ENCODE data around the gene SLC32A1.

SLC32A1 gene

DNA sequence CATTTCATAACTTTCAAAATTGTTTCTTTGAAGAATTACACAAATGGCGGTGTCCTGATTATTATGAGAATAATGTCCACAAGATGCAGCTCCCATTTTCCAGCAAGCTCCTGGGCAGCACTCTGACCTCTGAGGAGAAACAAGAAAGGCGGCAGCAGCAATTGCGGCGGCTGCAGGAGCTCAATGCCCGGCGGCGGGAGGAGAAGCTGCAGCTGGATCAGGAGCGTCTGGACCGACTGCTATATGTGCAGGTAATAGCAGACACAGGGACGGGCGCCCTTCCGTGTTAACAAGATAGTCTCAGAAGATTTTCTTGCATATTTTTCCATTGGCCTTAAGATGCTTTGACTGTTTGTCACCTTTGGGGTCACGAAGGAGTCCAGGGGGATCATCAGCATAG lies 30.6 kb downstream of the SLC32A1 start:
- DNase-seq (ENCODE audit: low read depth in 2 of 2): no peak

DNA sequence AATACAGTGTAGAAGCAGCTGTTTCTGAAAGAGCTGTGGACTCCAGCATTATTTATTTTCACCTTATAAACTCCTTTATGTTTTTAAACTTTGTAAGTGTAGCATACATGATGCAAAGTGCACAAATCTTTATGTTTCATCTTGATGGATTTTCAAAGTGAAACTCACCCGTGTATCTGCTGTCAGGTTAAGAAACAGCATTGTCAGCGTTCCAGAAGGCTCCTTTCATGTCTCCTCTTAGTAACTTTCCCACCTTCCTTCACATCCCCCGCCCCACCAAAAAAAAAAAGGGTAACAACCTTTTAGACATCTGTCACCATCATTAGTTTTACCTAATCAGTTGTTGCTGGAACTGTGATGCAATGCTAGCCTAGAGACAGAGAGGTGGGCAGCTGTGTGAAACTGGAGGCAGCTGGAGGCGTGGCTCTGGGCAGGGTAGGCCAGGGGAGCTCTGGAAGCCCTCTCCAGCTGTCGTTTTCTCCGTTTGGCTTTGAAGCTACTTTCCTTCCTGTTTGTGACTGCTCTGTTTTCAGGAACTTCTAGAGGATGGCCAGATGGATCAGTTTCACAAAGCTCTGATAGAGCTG lies 31.1 kb downstream of the SLC32A1 start:
- no peak for DNase-seq (ENCODE audit: low read depth in 2 of 2)

- no peak for DNase-seq (ENCODE audit: low read depth in 2 of 2)
Observed at GRCh38 chr20:38757145-38757775, 33.0 kb downstream of the SLC32A1 start.

GRCh38 chr20:38759106-38759505 lies 34.8 kb downstream of the SLC32A1 start:
- DNase-seq (ENCODE audit: low read depth in 2 of 2): no peak

GRCh38 chr20:38760978-38761377 lies 36.7 kb downstream of the SLC32A1 start:
- DNase-seq (ENCODE audit: low read depth in 2 of 2): no peak

- DNase-seq (ENCODE audit: low read depth in 2 of 2): no peak
Observed at GRCh38 chr20:38762174-38762573, 37.9 kb downstream of the SLC32A1 start.

GRCh38 chr20:38763616-38764015 lies 39.3 kb downstream of the SLC32A1 start:
- DNase-seq (ENCODE audit: low read depth in 2 of 2): no peak

DNA sequence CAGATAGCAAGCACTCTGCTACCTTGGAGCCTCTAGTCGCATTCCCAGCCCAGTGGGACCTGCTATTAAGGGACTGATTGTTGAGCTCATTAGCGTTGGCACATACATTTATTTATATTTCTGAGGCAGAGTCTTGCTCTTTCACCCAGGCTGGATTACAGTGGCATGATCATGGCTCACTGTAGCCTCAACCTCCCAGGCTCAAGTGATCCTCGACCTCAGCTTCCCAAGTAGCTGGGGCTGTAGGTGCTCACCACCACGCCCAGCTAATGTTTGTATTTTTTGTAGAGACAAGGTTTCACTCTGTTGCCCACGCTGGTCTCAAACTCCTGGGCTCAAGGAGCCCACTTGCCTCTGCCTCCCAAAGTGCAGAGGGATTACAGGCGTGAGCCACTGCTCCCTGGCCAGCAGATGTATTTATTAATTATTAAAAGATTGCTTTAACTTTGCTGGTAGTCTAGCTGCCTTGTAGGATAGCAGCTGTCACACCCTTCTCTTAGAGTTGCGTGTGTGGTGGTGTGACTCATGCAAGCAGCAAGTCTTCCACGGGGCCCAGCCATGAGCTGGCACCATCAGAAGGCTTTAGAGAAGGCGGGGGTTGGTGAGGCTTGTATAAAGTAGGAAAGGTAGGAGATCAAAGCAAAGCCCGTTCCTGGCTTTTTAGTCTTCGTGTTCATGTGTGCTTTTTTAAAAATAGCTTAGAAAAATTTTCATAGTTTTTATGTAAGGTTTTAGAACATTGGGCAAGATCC lies 40.5 kb downstream of the SLC32A1 start:
- DNase-seq (ENCODE audit: low read depth in 2 of 2): no peak

DNA sequence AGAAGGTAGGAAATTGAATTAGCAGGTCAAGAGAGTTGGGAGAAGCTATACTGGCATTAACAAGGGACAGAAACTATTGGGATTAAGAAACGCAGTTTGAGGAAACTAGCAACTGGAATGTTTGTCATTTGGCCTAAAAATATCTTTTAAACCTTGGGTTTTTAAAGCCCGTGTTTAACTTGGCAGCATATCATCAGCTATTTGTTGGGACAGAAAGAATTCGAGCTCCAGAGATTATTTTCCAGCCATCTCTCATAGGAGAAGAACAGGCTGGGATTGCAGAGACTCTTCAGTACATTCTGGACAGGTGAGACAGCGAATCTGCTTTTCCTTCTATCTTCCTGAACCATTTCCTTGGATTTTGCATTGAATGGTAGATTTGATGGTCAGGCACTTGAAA lies 41.8 kb downstream of the SLC32A1 start:
- DNase-seq (ENCODE audit: low read depth in 2 of 2): no peak

DNA sequence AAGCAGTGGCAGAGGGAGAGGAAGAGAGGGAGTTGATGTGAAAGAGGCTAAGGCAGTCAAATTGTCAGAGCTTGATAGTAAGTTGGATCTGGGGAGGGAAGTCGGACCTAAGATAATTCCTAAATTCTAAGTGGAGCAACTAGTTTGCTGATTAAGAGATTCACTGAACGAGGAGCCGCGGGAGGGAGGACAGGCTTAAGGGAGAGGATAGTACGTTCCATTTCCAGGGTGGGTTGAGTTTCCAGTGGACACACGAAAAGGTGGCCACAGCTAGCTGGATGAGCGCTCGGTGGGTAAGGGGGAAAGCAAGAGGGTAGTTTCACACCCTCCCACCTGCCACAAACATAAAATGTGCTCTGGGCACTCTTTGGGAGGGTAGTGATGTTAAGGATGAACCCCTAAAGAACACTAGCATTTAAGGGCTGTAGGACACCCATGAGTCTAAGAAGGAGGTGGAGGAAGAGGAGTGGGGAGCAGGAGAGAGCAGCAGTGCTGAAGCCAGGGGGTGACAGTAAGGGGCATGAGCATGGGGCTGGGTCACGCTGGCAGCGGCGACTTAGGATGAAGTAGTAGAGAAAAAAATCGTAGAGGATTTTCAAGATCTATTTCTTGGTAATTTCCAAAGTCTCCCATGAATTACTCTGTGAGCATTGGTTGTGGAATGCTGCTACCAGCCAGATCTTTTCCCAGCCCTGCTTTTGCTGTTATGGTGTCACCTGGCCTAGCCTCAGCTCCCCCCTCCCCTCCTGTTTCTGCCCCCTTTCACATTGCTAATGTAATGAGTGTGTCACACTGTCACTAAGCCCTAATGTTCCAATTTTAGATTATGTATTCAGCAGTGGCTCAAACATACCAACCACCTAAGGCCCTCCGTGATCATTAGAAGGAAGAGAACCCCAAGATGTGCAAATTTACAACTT lies 45.4 kb downstream of the SLC32A1 start:
- DNase-seq (ENCODE audit: low read depth in 2 of 2): no peak

- DNase-seq (ENCODE audit: low read depth in 2 of 2): no peak
Observed at GRCh38 chr20:38770546-38770945, 46.3 kb downstream of the SLC32A1 start.

- no peak for DNase-seq (ENCODE audit: low read depth in 2 of 2)
Observed at GRCh38 chr20:38770970-38771369, 46.7 kb downstream of the SLC32A1 start.

DNA sequence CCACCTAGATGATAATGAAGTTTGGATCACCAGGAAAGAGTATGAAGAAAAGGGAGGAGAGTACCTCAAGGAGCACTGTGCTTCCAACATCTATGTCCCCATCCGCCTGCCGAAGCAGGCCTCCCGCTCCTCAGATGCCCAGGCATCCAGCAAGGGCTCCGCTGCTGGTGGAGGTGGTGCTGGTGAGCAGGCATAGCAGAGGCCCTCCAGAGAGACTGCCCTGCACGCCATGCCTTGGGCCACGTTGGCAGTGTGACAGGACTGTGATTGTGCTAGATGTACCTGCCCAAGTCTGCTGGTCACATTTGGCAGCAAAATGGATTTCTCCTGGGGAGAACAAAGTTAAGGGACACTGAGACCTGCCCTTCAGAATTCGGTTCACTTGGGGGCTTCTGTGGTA lies 47.3 kb downstream of the SLC32A1 start:
- no peak for DNase-seq (ENCODE audit: low read depth in 2 of 2)

DNA sequence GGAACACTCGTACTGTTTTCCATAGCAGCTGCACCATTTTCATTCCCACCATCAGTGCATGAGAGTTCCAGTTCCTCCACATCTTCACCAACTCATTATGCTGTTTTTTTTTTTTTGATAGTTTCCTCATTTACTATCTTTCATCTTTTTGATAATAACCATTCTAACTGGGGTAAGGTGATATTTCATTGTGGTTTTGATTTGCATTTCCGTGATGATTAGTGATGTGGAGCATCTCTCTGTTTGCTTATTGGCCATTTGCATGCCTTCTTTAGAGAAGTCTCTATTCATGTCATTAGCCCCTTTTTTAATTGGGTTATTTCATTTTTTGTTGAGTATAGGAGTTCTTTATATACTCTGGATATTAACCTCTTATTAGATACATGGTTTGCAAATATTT lies 49.9 kb downstream of the SLC32A1 start:
- DNase-seq (ENCODE audit: low read depth in 2 of 2): no peak

- DNase-seq (ENCODE audit: low read depth in 2 of 2): no peak
Observed at GRCh38 chr20:38776363-38776762, 52.1 kb downstream of the SLC32A1 start.
